Upper lobe of left lung (tissue), 6 donors: Measurements from ENCODE around the gene OPRL1. TPM values are rescaled to one million over a fixed set of nuclear protein-coding genes. Genes with fewer than 3 reads are reported as not detected.

Experiments used
- ATAC-seq, 2 donors: fragments of 200-7000 bp; cut with Tn5 transposase; one replicate each; pipeline ENCODE4 v1.9.1; 2022; ENCODE audit warnings: mild to moderate bottlenecking in 2 of 2, moderate library complexity in 2 of 2; ENCODE audit not compliant: low FRiP score in 2 of 2
- DNase-seq, 2 donors: peaks; one replicate each; pipeline ENCODE4 v3.0.0-alpha.2; 2019 to 2020
- H3K27ac ChIP-seq, 4 donors: fragments of 200-600 bp; sonication (generic); one replicate each; pipeline ENCODE4 v1.5.1; 2016 to 2019
- H3K27me3 ChIP-seq, 4 donors: fragments of 200-600 bp; sonication (generic); one replicate each; pipeline ENCODE4 v1.5.1; 2017 to 2019
- H3K36me3 ChIP-seq, 4 donors: fragments of 200-600 bp; sonication (generic); one replicate each; pipeline ENCODE4 v1.5.1; 2016 to 2019
- H3K4me1 ChIP-seq, 4 donors: fragments of 200-600 bp; sonication (generic); one replicate each; pipeline ENCODE4 v1.5.1; 2018 to 2019
- H3K4me3 ChIP-seq, 4 donors: fragments of 200-600 bp; sonication (generic); one replicate each; pipeline ENCODE4 v1.5.1; 2017 to 2019; ENCODE audit warnings: mild to moderate bottlenecking in 2 of 4, moderate library complexity in 1 of 4
- H3K9me3 ChIP-seq, 4 donors: fragments of 200-600 bp; sonication (generic); one replicate each; pipeline ENCODE4 v1.5.1; 2018 to 2019
- EP300 ChIP-seq, 4 donors: sonication (generic); formaldehyde crosslinking; IDR thresholded peaks; one replicate each; pipeline ENCODE4 v1.5.1; 2017; ENCODE audit warnings: antibody characterized with exemption in 4 of 4, control low read depth in 2 of 4
- POLR2A ChIP-seq, 4 donors: fragments of 450-650 bp; IDR thresholded peaks; one replicate each; pipeline ENCODE4 v1.5.1; 2016 to 2017; ENCODE audit warnings: antibody characterized with exemption in 4 of 4, mild to moderate bottlenecking in 2 of 4
- POLR2AphosphoS5 ChIP-seq, 2 donors: sonication (generic); formaldehyde crosslinking; IDR thresholded peaks; one replicate each; pipeline ENCODE4 v1.5.1; 2017; ENCODE audit warnings: antibody characterized with exemption in 2 of 2
- WGBS, 2 donors: methylation state at CpG; one replicate each; pipeline ENCODE4 v1.1.5; 2017 to 2018; 5-methylcytosine and 5-hydroxymethylcytosine counted together
- total RNA-seq, 6 donors: library from RNA; depleted of rRNA in 4 of 6; stranded (reverse); fragments of >200 nt in 4 of 6; gene quantifications; one replicate each; pipeline versions ENCODE4 v1.1.0 to v1.2.1, GENCODE V29; 2016 to 2021
- TF ChIP-seq, protein P1 (sequence below), 6 experiments: fragments of 450-650 bp in 4 of 6; fragments of 200-600 bp in 2 of 6; sonication (generic) in 2 of 6; IDR thresholded peaks; one replicate each; pipeline ENCODE4 v1.5.1; 2016 to 2019; ENCODE audit warnings: antibody characterized with exemption in 6 of 6
- donor health status: DM: no; HTN: no; CAD: no; lungs with moderate emphysema.
- donor health status: DM: no; HTN: yes; CAD: no; lungs with severe emphysema.

Gene OPRL1
- total RNA-seq, 6 donors from 2014 or later: 1.7 to 3.1 (median 2.6) TPM

DNA sequence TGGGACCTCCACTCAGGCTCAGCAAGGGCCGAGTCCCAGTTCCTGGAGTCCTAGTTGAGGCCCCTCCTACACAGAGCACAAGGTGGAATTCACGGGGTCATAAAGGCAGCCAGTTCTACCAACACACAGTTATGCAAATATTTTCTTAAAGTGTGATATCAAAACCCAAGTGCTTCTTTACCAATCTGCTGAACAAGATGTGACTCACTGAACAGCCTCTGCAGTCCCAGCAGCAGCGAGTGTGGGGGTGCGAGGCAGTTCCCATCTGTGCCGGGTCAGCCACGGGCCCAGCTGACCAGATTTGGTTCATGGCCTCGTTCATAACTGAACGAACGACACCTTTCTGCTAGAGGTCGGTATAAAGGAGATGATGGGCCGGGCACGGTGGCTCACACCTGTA lies 21.3 kb upstream of the OPRL1 start:
- Histone ChIP-seq H3K4me3 (no peak overlapping the region), H3K27ac (peak overlapping the region in 1 of 4 donors; percentile 19), H3K9me3 (no peaks in the 10 kb centered on the region), H3K27me3 (no peaks in the 10 kb centered on the region), H3K36me3 (no peaks in the 10 kb centered on the region), H3K4me1 (peaks cover 34 to 57% (median 47%) of the 10 kb centered on the region in 4 donors)
- ATAC-seq (no peak), DNase-seq (no peak)
- WGBS, 2 donors: 71 to 80% methylated on average over 9 to 12 of the region's 12 CpGs
- TF ChIP-seq POLR2AphosphoS5 (IDR thresholded peaks at IDR 0.05) (no peak), EP300 (IDR thresholded peaks at IDR 0.05) (no peak), POLR2A (IDR thresholded peaks at IDR 0.05) (no peak)
- TF ChIP-seq, protein P1, sequence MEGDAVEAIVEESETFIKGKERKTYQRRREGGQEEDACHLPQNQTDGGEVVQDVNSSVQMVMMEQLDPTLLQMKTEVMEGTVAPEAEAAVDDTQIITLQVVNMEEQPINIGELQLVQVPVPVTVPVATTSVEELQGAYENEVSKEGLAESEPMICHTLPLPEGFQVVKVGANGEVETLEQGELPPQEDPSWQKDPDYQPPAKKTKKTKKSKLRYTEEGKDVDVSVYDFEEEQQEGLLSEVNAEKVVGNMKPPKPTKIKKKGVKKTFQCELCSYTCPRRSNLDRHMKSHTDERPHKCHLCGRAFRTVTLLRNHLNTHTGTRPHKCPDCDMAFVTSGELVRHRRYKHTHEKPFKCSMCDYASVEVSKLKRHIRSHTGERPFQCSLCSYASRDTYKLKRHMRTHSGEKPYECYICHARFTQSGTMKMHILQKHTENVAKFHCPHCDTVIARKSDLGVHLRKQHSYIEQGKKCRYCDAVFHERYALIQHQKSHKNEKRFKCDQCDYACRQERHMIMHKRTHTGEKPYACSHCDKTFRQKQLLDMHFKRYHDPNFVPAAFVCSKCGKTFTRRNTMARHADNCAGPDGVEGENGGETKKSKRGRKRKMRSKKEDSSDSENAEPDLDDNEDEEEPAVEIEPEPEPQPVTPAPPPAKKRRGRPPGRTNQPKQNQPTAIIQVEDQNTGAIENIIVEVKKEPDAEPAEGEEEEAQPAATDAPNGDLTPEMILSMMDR (IDR thresholded peaks at IDR 0.05): no peak

DNA sequence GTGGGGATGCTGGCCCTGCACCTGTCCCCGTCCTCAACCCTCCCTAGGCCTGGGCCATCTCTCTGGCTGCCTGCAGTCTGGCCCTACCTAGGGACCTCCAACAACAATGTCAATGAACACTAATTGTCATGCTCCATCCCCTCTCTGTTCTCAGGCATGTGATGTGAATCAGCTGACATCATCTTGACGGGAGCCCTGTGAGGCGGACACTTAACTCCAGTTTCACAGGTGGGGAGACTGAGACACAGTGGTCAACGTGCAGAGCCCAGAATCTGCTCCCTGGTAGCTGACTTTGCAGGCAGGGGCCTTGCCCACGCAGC lies 17.6 kb upstream of the OPRL1 start:
- Histone ChIP-seq H3K36me3 (no peaks in the 10 kb centered on the region), H3K4me1 (peaks cover 33 to 50% (median 38%) of the 10 kb centered on the region in 4 donors), H3K9me3 (no peaks in the 10 kb centered on the region), H3K27ac (peak overlapping the region; percentile 74 to 86 (median 85)), H3K4me3 (peak overlapping the region in 3 of 4 donors; percentile 78 to 95 (median 83)), H3K27me3 (no peaks in the 10 kb centered on the region)
- TF ChIP-seq EP300 (IDR thresholded peaks at IDR 0.05) (no peak), POLR2AphosphoS5 (IDR thresholded peaks at IDR 0.05) (no peak), POLR2A (IDR thresholded peaks at IDR 0.05) (no peak)
- TF ChIP-seq, protein P1 (IDR thresholded peaks at IDR 0.05): no peak
- DNase-seq (no peak), ATAC-seq (no peak)
- 60 to 69% methylated on average over 3 to 5 of the region's 5 CpGs for WGBS, 2 donors

DNA sequence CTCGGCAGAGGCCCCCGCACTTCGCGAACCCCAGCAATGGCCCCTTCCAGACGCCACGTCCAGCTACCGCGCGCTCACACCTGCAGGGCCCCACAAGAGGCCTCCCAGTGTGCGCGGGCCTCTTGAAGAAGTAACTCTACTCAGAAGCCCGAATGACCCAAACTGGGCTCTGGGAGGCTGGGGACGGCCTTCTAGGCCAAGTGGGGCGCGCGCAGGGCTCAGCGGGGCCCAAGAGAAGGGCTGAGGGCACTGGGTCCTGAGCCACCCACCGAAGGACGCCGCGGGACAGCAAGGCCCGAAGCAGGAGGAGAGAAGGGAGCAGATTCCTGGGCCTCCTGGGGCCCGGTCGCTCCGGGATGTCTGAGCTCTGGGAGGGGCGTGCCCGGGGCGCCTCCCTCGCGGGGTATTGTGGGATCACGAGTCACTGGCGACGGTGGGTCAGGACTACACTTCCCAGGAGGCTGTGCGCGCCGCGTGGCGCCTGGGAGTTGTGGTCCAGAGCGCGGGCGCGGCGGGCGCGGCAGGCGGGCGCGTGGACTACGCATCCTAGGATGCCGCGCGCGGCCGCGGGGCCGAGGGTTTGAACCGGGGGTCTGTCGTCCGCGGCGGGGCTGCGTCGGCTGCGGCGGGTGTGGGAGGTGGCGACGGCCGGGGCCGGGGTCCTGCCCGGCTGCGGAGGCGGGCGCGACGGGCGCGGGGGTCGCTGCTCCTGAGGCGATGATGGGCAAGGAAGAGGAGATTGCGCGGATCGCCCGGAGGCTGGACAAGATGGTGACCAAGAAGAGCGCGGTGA lies 17.1 kb upstream of the OPRL1 start, which contains the start of gene TCEA2:
TCEA2 (plus strand) TSS at position 603 of the 793 bp plus-strand sequence; CDS start at position 718, 115 bp downstream.
- no peaks in the 10 kb centered on the region for H3K9me3 ChIP-seq
- TF ChIP-seq POLR2A (IDR thresholded peaks at IDR 0.05) (peak in 3 of 4 donors; percentile 71 to 94 (median 79)), EP300 (IDR thresholded peaks at IDR 0.05) (no peak), POLR2AphosphoS5 (IDR thresholded peaks at IDR 0.05) (peak; percentile 71 to 86)
- TF ChIP-seq, protein P1 (IDR thresholded peaks at IDR 0.05): peak in 2 of 6 experiments; percentile 9 to 28
- peak within 1 kb of the TSS; percentile 74 to 86 (median 85) for H3K27ac ChIP-seq
- H3K27me3 ChIP-seq: no peaks in the 10 kb centered on the region
- ATAC-seq (peak; percentile 96 to 97), DNase-seq (peak; percentile 98 to 100)
- WGBS, 2 donors: 12 to 22% methylated on average over 10 to 80 of the region's 85 CpGs
- peak within 1 kb of the TSS; percentile 71 to 95 (median 80) for H3K4me3 ChIP-seq
- peaks cover 32 to 44% (median 33%) of the 10 kb centered on the region in 4 donors for H3K4me1 ChIP-seq
- no peaks in the 10 kb centered on the region for H3K36me3 ChIP-seq

DNA sequence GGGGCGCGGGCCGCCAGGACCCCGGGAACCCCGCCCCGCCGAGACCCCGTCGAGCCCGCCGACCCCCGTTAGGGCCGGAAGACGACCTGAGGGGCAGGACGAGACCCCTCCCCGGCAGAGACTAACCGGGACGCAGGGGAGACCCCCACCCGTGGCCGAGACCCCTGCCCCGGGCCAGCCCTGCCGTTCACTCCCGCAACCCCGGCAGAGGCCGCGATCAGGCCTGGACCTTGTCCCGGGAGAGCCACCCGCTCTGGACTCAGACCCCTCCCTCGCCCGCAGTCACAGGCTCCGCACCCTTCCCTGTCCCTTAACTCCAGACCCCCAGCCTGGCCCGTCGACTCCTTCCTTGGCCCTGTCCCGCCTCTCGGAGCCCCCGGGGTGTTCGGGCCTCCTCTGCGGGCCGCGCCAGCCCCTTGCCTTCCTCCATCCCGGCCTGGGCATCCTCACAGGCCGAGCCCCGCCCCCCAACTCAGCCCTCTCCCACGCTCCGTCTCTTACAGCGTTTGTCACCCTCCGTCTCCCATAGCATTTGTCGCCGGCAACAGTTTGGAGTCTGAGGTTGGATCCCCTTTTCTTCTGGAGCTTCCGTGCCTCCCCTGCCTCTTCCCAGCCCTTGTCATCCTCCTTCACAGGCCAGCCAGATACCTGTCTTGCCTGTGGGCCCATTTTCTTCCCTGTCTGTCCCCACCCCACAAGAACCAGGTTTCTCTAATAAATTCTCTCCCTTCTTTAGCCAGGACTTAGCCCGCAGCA lies 16.3 kb upstream of the OPRL1 start:
- Histone ChIP-seq H3K9me3 (no peaks in the 10 kb centered on the region), H3K27ac (peak overlapping the region; percentile 68 to 85 (median 80)), H3K27me3 (no peaks in the 10 kb centered on the region), H3K36me3 (no peaks in the 10 kb centered on the region), H3K4me3 (peak overlapping the region; percentile 71 to 95 (median 80)), H3K4me1 (peaks cover 25 to 38% (median 28%) of the 10 kb centered on the region in 4 donors)
- DNase-seq (peak in 1 of 2 donors; percentile 85), ATAC-seq (peak in 1 of 2 donors; percentile 41)
- WGBS, 2 donors: 5 to 10% methylated on average over 30 to 44 of the region's 51 CpGs
- TF ChIP-seq EP300 (IDR thresholded peaks at IDR 0.05): no peak
- TF ChIP-seq, protein P1 (IDR thresholded peaks at IDR 0.05): no peak
- TF ChIP-seq POLR2AphosphoS5 (IDR thresholded peaks at IDR 0.05): no peak
- TF ChIP-seq POLR2A (IDR thresholded peaks at IDR 0.05): no peak
